GM23338 (cell line): ENCODE data around the gene ATAD1. TPM values are rescaled to one million over a fixed set of nuclear protein-coding genes. Genes with fewer than 3 reads are reported as not detected.

Experiments
- ATAC-seq: fragments of 200-7000 bp; cut with Tn5 transposase; 3 replicates; pipeline ENCODE4 v1.9.1; 2020
- DNase-seq: peaks from one replicate; pipeline ENCODE4 v3.0.0-alpha.2; 2015; ENCODE audit warnings: low spot score
- H2AFZ ChIP-seq: fragments of 200-600 bp; sonication (generic); 2 replicates; pipeline ENCODE4 v1.8.0; 2016; ENCODE audit warnings: antibody characterized with exemption, mild to moderate bottlenecking, moderate library complexity
- H3F3A ChIP-seq: fragments of 200-600 bp; sonication (generic); replicated peaks from 2 replicates; pipeline ENCODE4 v1.8.0; 2017; ENCODE audit warnings: antibody characterized with exemption, mixed run types, low read depth
- H3K27ac ChIP-seq: fragments of 200-600 bp; sonication (generic); 2 replicates; pipeline ENCODE4 v1.6.1; 2016; ENCODE audit warnings: low read depth
- H3K27me3 ChIP-seq: fragments of 200-600 bp; sonication (generic); 2 replicates; pipeline ENCODE4 v1.8.0; 2016; ENCODE audit warnings: mild to moderate bottlenecking, mixed run types, moderate library complexity; ENCODE audit not compliant: insufficient read depth
- H3K36me3 ChIP-seq: fragments of 200-600 bp; sonication (generic); 2 replicates; pipeline ENCODE4 v1.8.0; 2016; ENCODE audit warnings: mild to moderate bottlenecking; ENCODE audit not compliant: insufficient read depth
- H3K4me1 ChIP-seq: fragments of 200-600 bp; sonication (generic); 2 replicates; pipeline ENCODE4 v1.8.0; 2016; ENCODE audit warnings: mild to moderate bottlenecking, moderate library complexity; ENCODE audit not compliant: insufficient read depth
- H3K4me2 ChIP-seq: fragments of 200-600 bp; sonication (generic); 2 replicates; pipeline ENCODE4 v1.7.1; 2017; ENCODE audit warnings: mixed run types
- H3K4me3 ChIP-seq: fragments of 200-600 bp; sonication (generic); 2 replicates; pipeline ENCODE4 v1.6.1; 2016; ENCODE audit warnings: mixed run types
- H3K79me2 ChIP-seq: fragments of 200-600 bp; sonication (generic); replicated peaks from 2 replicates; pipeline ENCODE4 v1.8.0; 2017; ENCODE audit warnings: mild to moderate bottlenecking; ENCODE audit not compliant: insufficient read depth
- H3K9me2 ChIP-seq: fragments of 200-600 bp; sonication (generic); 2 replicates; pipeline ENCODE4 v1.8.0; 2017; ENCODE audit not compliant: insufficient read depth
- H4K20me1 ChIP-seq: fragments of 200-600 bp; sonication (generic); replicated peaks from 2 replicates; pipeline ENCODE4 v1.8.0; 2017; ENCODE audit warnings: mild to moderate bottlenecking; ENCODE audit not compliant: insufficient read depth
- H3K27ac Mint-ChIP-seq: 2 replicates; pipeline ENCODE4 v1.8.0; 2020; ENCODE audit warnings: inconsistent platforms, mild to moderate bottlenecking, moderate library complexity, mixed read lengths
- H3K27me3 Mint-ChIP-seq: 3 replicates; pipeline ENCODE4 v1.8.0; 2022; ENCODE audit warnings: low read depth, mild to moderate bottlenecking, moderate library complexity, mixed read lengths, inconsistent platforms; ENCODE audit not compliant: insufficient read depth, poor library complexity
- H3K36me3 Mint-ChIP-seq: 3 replicates; pipeline ENCODE4 v1.8.0; 2021; ENCODE audit warnings: low read depth, mild to moderate bottlenecking, inconsistent platforms, moderate library complexity, mixed read lengths
- H3K4me1 Mint-ChIP-seq: 3 replicates; pipeline ENCODE4 v1.8.0; 2020; ENCODE audit warnings: mild to moderate bottlenecking, inconsistent platforms, mixed read lengths
- H3K4me3 Mint-ChIP-seq: 3 replicates; pipeline ENCODE4 v1.8.0; 2021; ENCODE audit warnings: moderate library complexity, mild to moderate bottlenecking, inconsistent platforms, mixed read lengths
- H3K9me3 Mint-ChIP-seq: 3 replicates; pipeline ENCODE4 v1.8.0; 2020; ENCODE audit warnings: moderate library complexity, mild to moderate bottlenecking, inconsistent platforms, mixed read lengths
- JUNB ChIP-seq: IDR thresholded peaks from one replicate; pipeline ENCODE4 v1.6.1; 2016; ENCODE audit warnings: antibody characterized with exemption; ENCODE audit not compliant: unreplicated experiment
- POLR2AphosphoS5 ChIP-seq: IDR thresholded peaks from 2 replicates; pipeline ENCODE4 v1.6.1; 2016; ENCODE audit warnings: antibody characterized with exemption, low read depth
- ZNF114 ChIP-seq: fragments of 250-450 bp; sonication (Bioruptor Pico); IDR thresholded peaks from 2 replicates; pipeline ENCODE4 v1.5.0; 2020; ENCODE audit warnings: mild to moderate bottlenecking, moderate library complexity
- ZNF331 ChIP-seq: fragments of 250-450 bp; sonication (Bioruptor Pico); IDR thresholded peaks from 2 replicates; pipeline ENCODE4 v1.5.0; 2020; ENCODE audit warnings: low read depth, mild to moderate bottlenecking, moderate library complexity
- polyA plus RNA-seq: library from polyadenylated mRNA; unstranded; fragments of >200 nt; fragmentation: Nextera tagmentation; extraction: Ambion mirVana; gene quantifications from 2 replicates; pipeline ENCODE4 v1.2.1, GENCODE V29; 2016
- total RNA-seq: library from RNA; depleted of rRNA; stranded (reverse); fragments of >200 nt; shearing (Covaris generic); gene quantifications from 2 replicates; pipeline ENCODE4 v1.2.3, GENCODE V29; 2014
- TF ChIP-seq, protein P1 (sequence below): IDR thresholded peaks from one replicate; pipeline ENCODE4 v1.6.1; 2018; ENCODE audit warnings: antibody characterized with exemption; ENCODE audit not compliant: unreplicated experiment
- TF ChIP-seq, protein P2 (sequence below): fragments of 250-450 bp; sonication (Bioruptor Pico); IDR thresholded peaks from 2 replicates; pipeline ENCODE4 v1.5.0; 2020; ENCODE audit warnings: mild to moderate bottlenecking, moderate library complexity

Gene ATAD1
- total and polyA plus RNA-seq, 2 experiments from 2014 or later = 30.3 to 49.6 TPM

DNA sequence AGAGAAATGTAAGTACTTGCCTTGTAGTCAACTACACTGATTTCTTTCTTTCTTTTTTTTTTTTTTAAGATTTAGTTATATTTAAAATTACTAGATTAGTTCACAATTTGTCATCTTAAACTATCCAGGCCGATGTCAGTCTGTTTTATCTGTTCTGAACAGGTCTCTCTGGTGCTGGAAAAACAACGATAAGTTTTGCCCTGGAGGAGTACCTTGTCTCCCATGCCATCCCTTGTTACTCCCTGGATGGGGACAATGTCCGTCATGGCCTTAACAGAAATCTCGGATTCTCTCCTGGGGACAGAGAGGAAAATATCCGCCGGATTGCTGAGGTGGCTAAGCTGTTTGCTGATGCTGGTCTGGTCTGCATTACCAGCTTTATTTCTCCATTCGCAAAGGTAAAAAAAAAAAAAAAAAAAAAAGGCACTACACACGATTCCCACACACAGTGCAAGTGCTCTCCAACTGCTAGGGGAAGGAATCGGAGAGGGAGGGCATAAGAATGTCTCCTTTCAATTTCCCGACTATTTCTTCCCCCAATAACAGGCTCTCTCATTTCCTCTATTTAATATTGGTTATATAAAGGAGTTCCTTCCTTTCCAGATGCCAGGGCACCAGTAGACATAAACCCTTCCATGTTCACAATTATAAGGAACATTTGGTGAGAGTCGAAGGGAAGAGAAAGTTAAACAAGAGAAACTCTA lies 105.0 kb downstream of the ATAD1 start:
- no peaks in the 10 kb centered on the region for H3K79me2 ChIP-seq
- no peaks in the 10 kb centered on the region for H3K27me3 ChIP-seq
- H3K4me3 ChIP-seq = no peak overlapping the region
- H3K4me3 Mint-ChIP-seq = no peak overlapping the region
- peaks cover 9% of the 10 kb centered on the region; the same call in 1 of the 2 replicates for H3K36me3 ChIP-seq
- H3K4me1 ChIP-seq = no peaks in the 10 kb centered on the region
- peaks cover 12% of the 10 kb centered on the region for H3K4me1 Mint-ChIP-seq
- TF ChIP-seq JUNB (no peak), ZNF331 (CRISPR knock-in tag) (no peak), POLR2AphosphoS5 (no peak)
- TF ChIP-seq, protein P1, sequence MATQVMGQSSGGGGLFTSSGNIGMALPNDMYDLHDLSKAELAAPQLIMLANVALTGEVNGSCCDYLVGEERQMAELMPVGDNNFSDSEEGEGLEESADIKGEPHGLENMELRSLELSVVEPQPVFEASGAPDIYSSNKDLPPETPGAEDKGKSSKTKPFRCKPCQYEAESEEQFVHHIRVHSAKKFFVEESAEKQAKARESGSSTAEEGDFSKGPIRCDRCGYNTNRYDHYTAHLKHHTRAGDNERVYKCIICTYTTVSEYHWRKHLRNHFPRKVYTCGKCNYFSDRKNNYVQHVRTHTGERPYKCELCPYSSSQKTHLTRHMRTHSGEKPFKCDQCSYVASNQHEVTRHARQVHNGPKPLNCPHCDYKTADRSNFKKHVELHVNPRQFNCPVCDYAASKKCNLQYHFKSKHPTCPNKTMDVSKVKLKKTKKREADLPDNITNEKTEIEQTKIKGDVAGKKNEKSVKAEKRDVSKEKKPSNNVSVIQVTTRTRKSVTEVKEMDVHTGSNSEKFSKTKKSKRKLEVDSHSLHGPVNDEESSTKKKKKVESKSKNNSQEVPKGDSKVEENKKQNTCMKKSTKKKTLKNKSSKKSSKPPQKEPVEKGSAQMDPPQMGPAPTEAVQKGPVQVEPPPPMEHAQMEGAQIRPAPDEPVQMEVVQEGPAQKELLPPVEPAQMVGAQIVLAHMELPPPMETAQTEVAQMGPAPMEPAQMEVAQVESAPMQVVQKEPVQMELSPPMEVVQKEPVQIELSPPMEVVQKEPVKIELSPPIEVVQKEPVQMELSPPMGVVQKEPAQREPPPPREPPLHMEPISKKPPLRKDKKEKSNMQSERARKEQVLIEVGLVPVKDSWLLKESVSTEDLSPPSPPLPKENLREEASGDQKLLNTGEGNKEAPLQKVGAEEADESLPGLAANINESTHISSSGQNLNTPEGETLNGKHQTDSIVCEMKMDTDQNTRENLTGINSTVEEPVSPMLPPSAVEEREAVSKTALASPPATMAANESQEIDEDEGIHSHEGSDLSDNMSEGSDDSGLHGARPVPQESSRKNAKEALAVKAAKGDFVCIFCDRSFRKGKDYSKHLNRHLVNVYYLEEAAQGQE = no peak
- no peak overlapping the region for H3K4me2 ChIP-seq
- no peaks in the 10 kb centered on the region; the same call in 1 of the 2 replicates for H4K20me1 ChIP-seq
- H3K9me2 ChIP-seq = no peaks in the 10 kb centered on the region
- H3F3A ChIP-seq = no peaks in the 10 kb centered on the region; the same call in 1 of the 2 replicates
- no peaks in the 10 kb centered on the region for H3K27me3 Mint-ChIP-seq
- H3K27ac ChIP-seq = no peak overlapping the region
- DNase-seq (no peak), ATAC-seq (peak; percentile 47)
- H3K36me3 Mint-ChIP-seq = peaks cover 16% of the 10 kb centered on the region
- no peak overlapping the region for H2AFZ ChIP-seq
- H3K9me3 Mint-ChIP-seq = no peaks in the 10 kb centered on the region
- H3K27ac Mint-ChIP-seq = peak overlapping the region; percentile 26

DNA sequence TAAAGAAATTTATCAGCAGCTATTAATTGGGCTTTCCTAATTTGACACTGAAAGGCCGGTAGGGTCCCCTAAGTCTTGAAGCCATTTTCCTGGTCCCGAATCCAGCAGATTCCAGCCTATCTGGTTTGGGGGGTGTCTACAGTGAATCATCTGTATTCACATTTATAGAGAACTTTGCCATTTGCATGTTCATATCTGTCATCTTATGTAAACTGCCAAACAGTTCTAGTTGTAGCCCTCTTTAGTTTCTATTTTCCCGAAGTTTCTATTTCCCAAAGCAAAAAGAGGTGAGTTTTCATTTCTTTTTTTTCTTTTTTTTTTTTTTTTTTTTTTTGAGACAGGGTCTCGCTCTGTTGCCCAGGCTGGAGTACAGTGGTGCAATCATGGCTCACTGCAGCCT lies 110.8 kb downstream of the ATAD1 start:
- Histone ChIP-seq H3F3A (no peaks in the 10 kb centered on the region), H2AFZ (no peak overlapping the region), H3K4me1 (no peaks in the 10 kb centered on the region), H3K9me2 (no peaks in the 10 kb centered on the region), H3K27ac (no peak overlapping the region), H4K20me1 (no peaks in the 10 kb centered on the region; the same call in 1 of the 2 replicates), H3K4me3 (no peak overlapping the region), H3K36me3 (no peaks in the 10 kb centered on the region), H3K4me2 (no peak overlapping the region), H3K27me3 (no peaks in the 10 kb centered on the region), H3K79me2 (no peaks in the 10 kb centered on the region)
- Mint-ChIP-seq H3K4me1 (0 out of 3 replicates have a peak, but pooled peaks cover 4% of the 10 kb centered on the region), H3K36me3 (no peaks in the 10 kb centered on the region), H3K9me3 (no peaks in the 10 kb centered on the region), H3K27ac (no peak overlapping the region), H3K4me3 (no peak overlapping the region), H3K27me3 (peaks cover 4% of the 10 kb centered on the region)
- no peak for DNase-seq
- TF ChIP-seq, protein P2, sequence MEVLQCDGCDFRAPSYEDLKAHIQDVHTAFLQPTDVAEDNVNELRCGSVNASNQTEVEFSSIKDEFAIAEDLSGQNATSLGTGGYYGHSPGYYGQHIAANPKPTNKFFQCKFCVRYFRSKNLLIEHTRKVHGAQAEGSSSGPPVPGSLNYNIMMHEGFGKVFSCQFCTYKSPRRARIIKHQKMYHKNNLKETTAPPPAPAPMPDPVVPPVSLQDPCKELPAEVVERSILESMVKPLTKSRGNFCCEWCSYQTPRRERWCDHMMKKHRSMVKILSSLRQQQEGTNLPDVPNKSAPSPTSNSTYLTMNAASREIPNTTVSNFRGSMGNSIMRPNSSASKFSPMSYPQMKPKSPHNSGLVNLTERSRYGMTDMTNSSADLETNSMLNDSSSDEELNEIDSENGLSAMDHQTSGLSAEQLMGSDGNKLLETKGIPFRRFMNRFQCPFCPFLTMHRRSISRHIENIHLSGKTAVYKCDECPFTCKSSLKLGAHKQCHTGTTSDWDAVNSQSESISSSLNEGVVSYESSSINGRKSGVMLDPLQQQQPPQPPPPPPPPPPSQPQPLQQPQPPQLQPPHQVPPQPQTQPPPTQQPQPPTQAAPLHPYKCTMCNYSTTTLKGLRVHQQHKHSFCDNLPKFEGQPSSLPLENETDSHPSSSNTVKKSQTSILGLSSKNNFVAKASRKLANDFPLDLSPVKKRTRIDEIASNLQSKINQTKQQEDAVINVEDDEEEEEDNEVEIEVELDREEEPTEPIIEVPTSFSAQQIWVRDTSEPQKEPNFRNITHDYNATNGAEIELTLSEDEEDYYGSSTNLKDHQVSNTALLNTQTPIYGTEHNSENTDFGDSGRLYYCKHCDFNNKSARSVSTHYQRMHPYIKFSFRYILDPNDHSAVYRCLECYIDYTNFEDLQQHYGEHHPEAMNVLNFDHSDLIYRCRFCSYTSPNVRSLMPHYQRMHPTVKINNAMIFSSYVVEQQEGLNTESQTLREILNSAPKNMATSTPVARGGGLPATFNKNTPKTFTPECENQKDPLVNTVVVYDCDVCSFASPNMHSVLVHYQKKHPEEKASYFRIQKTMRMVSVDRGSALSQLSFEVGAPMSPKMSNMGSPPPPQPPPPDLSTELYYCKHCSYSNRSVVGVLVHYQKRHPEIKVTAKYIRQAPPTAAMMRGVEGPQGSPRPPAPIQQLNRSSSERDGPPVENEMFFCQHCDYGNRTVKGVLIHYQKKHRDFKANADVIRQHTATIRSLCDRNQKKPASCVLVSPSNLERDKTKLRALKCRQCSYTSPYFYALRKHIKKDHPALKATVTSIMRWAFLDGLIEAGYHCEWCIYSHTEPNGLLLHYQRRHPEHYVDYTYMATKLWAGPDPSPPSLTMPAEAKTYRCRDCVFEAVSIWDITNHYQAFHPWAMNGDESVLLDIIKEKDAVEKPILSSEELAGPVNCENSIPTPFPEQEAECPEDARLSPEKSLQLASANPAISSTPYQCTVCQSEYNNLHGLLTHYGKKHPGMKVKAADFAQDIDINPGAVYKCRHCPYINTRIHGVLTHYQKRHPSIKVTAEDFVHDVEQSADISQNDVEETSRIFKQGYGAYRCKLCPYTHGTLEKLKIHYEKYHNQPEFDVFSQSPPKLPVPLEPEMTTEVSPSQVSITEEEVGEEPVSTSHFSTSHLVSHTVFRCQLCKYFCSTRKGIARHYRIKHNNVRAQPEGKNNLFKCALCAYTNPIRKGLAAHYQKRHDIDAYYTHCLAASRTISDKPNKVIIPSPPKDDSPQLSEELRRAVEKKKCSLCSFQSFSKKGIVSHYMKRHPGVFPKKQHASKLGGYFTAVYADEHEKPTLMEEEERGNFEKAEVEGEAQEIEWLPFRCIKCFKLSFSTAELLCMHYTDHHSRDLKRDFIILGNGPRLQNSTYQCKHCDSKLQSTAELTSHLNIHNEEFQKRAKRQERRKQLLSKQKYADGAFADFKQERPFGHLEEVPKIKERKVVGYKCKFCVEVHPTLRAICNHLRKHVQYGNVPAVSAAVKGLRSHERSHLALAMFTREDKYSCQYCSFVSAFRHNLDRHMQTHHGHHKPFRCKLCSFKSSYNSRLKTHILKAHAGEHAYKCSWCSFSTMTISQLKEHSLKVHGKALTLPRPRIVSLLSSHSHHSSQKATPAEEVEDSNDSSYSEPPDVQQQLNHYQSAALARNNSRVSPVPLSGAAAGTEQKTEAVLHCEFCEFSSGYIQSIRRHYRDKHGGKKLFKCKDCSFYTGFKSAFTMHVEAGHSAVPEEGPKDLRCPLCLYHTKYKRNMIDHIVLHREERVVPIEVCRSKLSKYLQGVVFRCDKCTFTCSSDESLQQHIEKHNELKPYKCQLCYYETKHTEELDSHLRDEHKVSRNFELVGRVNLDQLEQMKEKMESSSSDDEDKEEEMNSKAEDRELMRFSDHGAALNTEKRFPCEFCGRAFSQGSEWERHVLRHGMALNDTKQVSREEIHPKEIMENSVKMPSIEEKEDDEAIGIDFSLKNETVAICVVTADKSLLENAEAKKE (CRISPR knock-in tag) = no peak
- TF ChIP-seq ZNF331 (CRISPR knock-in tag) (no peak), ZNF114 (CRISPR knock-in tag) (no peak)
- TF ChIP-seq, protein P1 = no peak
- ATAC-seq = no peak
